ENCODE measurements around the gene HNRNPUL2. TPM values are rescaled to one million over a fixed set of nuclear protein-coding genes. Genes with fewer than 3 reads are reported as not detected.
"Not testable (repeated sequence)": the region's sequence is repeated elsewhere in the genome, so short reads cannot be mapped to it uniquely, and the experiment has no call there.

Gene HNRNPUL2
- polyA plus RNA-seq (ENCODE audit: insufficient read length in 4 of 4): 10 to 100 TPM; 71.1 to 91.1 (median 84.8) TPM

GRCh38 chr11:62727165-62727871, at the start of gene HNRNPUL2:
Gene HNRNPUL2 (minus strand): TSS chr11:62727457. CDS start chr11:62727156, 301 bp downstream.
- DNase-seq (ENCODE audit: low read depth in 4 of 4, low spot score in 3 of 4): peak; percentile 93 to 98 (median 98)

GRCh38 chr11:62775646-62776045, 48.4 kb upstream of the HNRNPUL2 start:
- no peak for DNase-seq (ENCODE audit: low read depth in 4 of 4, low spot score in 3 of 4)

GRCh38 chr11:62774407-62774806, 47.1 kb upstream of the HNRNPUL2 start:
- DNase-seq (ENCODE audit: low read depth in 4 of 4, low spot score in 3 of 4): no peak

GRCh38 chr11:62771144-62772021, 44.1 kb upstream of the HNRNPUL2 start, which contains the start of gene TAF6L:
Gene TAF6L (plus strand): TSS chr11:62771396. CDS start chr11:62775784, 4,388 bp downstream.
- DNase-seq (ENCODE audit: low read depth in 4 of 4, low spot score in 3 of 4): peak; percentile 90 to 95 (median 94)

GRCh38 chr11:62770778-62771143, 43.5 kb upstream of the HNRNPUL2 start:
- no peak for DNase-seq (ENCODE audit: low read depth in 4 of 4, low spot score in 3 of 4)

GRCh38 chr11:62760867-62761227, 33.6 kb upstream of the HNRNPUL2 start:
- not testable (repeated sequence) for DNase-seq (ENCODE audit: low read depth in 4 of 4, low spot score in 3 of 4)

- DNase-seq (ENCODE audit: low read depth in 4 of 4, low spot score in 3 of 4): no peak
Observed at GRCh38 chr11:62757846-62758788, 30.9 kb upstream of the HNRNPUL2 start.

- no peak for DNase-seq (ENCODE audit: low read depth in 4 of 4, low spot score in 3 of 4)
Observed at GRCh38 chr11:62755086-62755615, 27.9 kb upstream of the HNRNPUL2 start.

GRCh38 chr11:62753736-62754603, 26.7 kb upstream of the HNRNPUL2 start, which contains the start of gene ZBTB3:
Gene ZBTB3 (minus strand): TSS chr11:62754160. CDS start chr11:62753664, 496 bp downstream.
- DNase-seq (ENCODE audit: low read depth in 4 of 4, low spot score in 3 of 4): peak; percentile 97 to 98 (median 98)

GRCh38 chr11:62752994-62753735, 25.9 kb upstream of the HNRNPUL2 start:
- DNase-seq (ENCODE audit: low read depth in 4 of 4, low spot score in 3 of 4): no peak

- DNase-seq (ENCODE audit: low read depth in 4 of 4, low spot score in 3 of 4): no peak
Observed at GRCh38 chr11:62752177-62752785, 25.0 kb upstream of the HNRNPUL2 start.

GRCh38 chr11:62749931-62750330, 22.7 kb upstream of the HNRNPUL2 start:
- DNase-seq (ENCODE audit: low read depth in 4 of 4, low spot score in 3 of 4): not testable (repeated sequence)

GRCh38 chr11:62747475-62748160, 20.4 kb upstream of the HNRNPUL2 start:
- no peak for DNase-seq (ENCODE audit: low read depth in 4 of 4, low spot score in 3 of 4)

GRCh38 chr11:62737196-62737595, 9.9 kb upstream of the HNRNPUL2 start:
- no peak for DNase-seq (ENCODE audit: low read depth in 4 of 4, low spot score in 3 of 4)

- DNase-seq (ENCODE audit: low read depth in 4 of 4, low spot score in 3 of 4): no peak
Observed at GRCh38 chr11:62732830-62733229, 5.6 kb upstream of the HNRNPUL2 start.

GRCh38 chr11:62730076-62730475, 2.8 kb upstream of the HNRNPUL2 start:
- not testable (repeated sequence) for DNase-seq (ENCODE audit: low read depth in 4 of 4, low spot score in 3 of 4)
